Stimulated activated CD4-positive, alpha-beta T cell treated with anti-CD3 and anti-CD28 coated beads, Interleukin-12 subunit alpha, Interleukin-12 subunit beta, amount 100 ng/mL, for 24 hours (primary cell): ENCODE results near the gene PHF10.

Experiments used
- DNase-seq, 2 experiments: peaks; one replicate each; pipeline ENCODE4 v3.0.0-alpha.2; 2020; ENCODE audit warnings: low read depth in 2 of 2

The PHF10 gene

GRCh38 chr6:169723200-169723909 lies 945 bp downstream of the PHF10 start:
- peak; percentile 39 to 43 for DNase-seq

GRCh38 chr6:169722362-169723199 lies 1.7 kb downstream of the PHF10 start:
- DNase-seq: peak in 1 of 2 experiments; percentile 5

- no peak for DNase-seq
Observed at GRCh38 chr6:169720207-169720855, 4.0 kb downstream of the PHF10 start.

- no peak for DNase-seq
Observed at GRCh38 chr6:169719117-169719516, 5.2 kb downstream of the PHF10 start.

- no peak for DNase-seq
Observed at GRCh38 chr6:169714595-169714994, 9.7 kb downstream of the PHF10 start.

- no peak for DNase-seq
Observed at GRCh38 chr6:169714178-169714577, 10.1 kb downstream of the PHF10 start.

GRCh38 chr6:169710009-169710408 lies 14.3 kb downstream of the PHF10 start:
- DNase-seq: no peak

- DNase-seq: no peak
Observed at GRCh38 chr6:169709293-169709692, 15.0 kb downstream of the PHF10 start.

- DNase-seq: no peak
Observed at GRCh38 chr6:169707772-169708171, 16.5 kb downstream of the PHF10 start.

GRCh38 chr6:169702840-169703246 lies 21.5 kb downstream of the PHF10 start:
- DNase-seq: no peak

GRCh38 chr6:169701954-169702839 lies 22.1 kb downstream of the PHF10 start, which contains the start of the genes C6orf120 and WDR27:
TSS of gene C6orf120 (plus strand) at chr6:169702126. CDS start at chr6:169702460, 334 bp downstream.
TSS of gene WDR27 (minus strand) at chr6:169702029. CDS start at chr6:169689005, 13,024 bp downstream.
- DNase-seq: peak; percentile 97

- peak in 1 of 2 experiments; percentile 9 for DNase-seq
Observed at GRCh38 chr6:169701311-169701953, 22.9 kb downstream of the PHF10 start.

- DNase-seq: no peak
Observed at GRCh38 chr6:169700296-169700695, 24.0 kb downstream of the PHF10 start.

GRCh38 chr6:169697115-169697514 lies 27.2 kb downstream of the PHF10 start:
- DNase-seq: peak in 1 of 2 experiments; percentile 11

- no peak for DNase-seq
Observed at GRCh38 chr6:169695131-169695530, 29.2 kb downstream of the PHF10 start.

- no peak for DNase-seq
Observed at GRCh38 chr6:169692516-169692915, 31.8 kb downstream of the PHF10 start.

GRCh38 chr6:169691260-169691659 lies 33.0 kb downstream of the PHF10 start:
- DNase-seq: no peak

GRCh38 chr6:169689287-169689686 lies 35.0 kb downstream of the PHF10 start:
- DNase-seq: no peak

- DNase-seq: no peak
Observed at GRCh38 chr6:169685860-169686259, 38.4 kb downstream of the PHF10 start.

- no peak for DNase-seq
Observed at GRCh38 chr6:169684056-169684455, 40.2 kb downstream of the PHF10 start.

GRCh38 chr6:169678342-169678741 lies 46.0 kb downstream of the PHF10 start:
- DNase-seq: no peak
